ENCODE data around the gene MYH11. TPM values are rescaled to one million over a fixed set of nuclear protein-coding genes. Genes with fewer than 3 reads are reported as not detected.

The MYH11 gene
- total and polyA plus RNA-seq, 2 of the 13 experiments (the other 11 are each of a cell fraction or from before 2014, with no cell fraction given), result not detected

DNA sequence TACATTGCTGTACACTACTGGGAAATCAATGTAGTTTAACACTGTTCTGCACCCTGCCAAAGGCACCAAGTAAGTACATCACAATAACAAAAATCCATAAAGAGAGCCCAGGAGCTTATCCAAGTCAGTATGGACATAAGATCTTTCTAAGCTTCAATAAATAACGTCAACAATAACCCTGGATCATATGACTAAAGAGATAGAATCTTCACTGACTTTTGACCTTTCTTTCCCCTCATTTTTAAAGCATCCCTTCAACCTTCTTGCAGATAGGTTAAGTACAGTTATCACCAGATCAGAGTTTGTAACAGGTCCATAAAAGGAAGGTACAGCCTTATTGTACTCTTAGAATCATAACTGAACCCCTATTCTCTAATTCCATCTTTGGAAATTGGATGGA is 29.2 kb upstream of the MYH11 start:
- Histone ChIP-seq H4K20me1 (ENCODE audit: insufficient read depth, low read length) (no peaks in the 10 kb centered on the region), H3K4me3 (replicated peaks in 1 of 3; ENCODE audit: insufficient read depth in 1 of 3, low read depth in 2 of 3, low read length in 3 of 3) (no peak overlapping the region), H2AFZ (ENCODE audit: low read length) (no peak overlapping the region), H3K79me2 (ENCODE audit: insufficient read depth, low read length) (peaks cover 44% of the 10 kb centered on the region), H3K27ac (ENCODE audit: extremely low read length, insufficient read depth, low read length) (no peak overlapping the region), H3K27me3 (ENCODE audit: control insufficient read depth in 1 of 2, insufficient read depth in 2 of 2, low read length in 2 of 2) (peaks cover 0 to 4% of the 10 kb centered on the region in 2 experiments; a peak in 1 of 5 replicates), H3K9ac (ENCODE audit: insufficient read depth, low read depth, low read length) (0 out of 2 replicates have a peak overlapping the region, but pooled peaks have one; percentile 1), H3K9me3 (ENCODE audit: low read length) (no peaks in the 10 kb centered on the region), H3K4me2 (ENCODE audit: low read depth, low read length) (peak overlapping the region; percentile 8; the same call in 1 of the 2 replicates), H3K36me3 (replicated peaks in 1 of 2; ENCODE audit: control insufficient read depth in 1 of 2, insufficient read depth in 2 of 2, low read length in 2 of 2) (peaks cover 8 to 29% of the 10 kb centered on the region in 2 experiments), H3K4me1 (ENCODE audit: insufficient read depth, low read length) (peaks cover 37% of the 10 kb centered on the region)
- WGBS (ENCODE audit: low lambda C conversion rate), result 80% methylated on average over 1 of the region's 1 CpG
- no peak for DNase-seq (ENCODE audit: low spot score)
- no peak for ATAC-seq
- POLR2A ChIA-PET, result interaction anchor here (1.3 to 3.7 kb wide), 2 partner anchors 12 to 70 kb away, joined by 3 to 72 read pairs; no protein-coding TSS in a partner anchor
- in situ Hi-C loops (cut with HindIII; ENCODE audit: extremely low pct_ligation_motif_present, low pct_unique_long_range_greater_than_20kb) (no loop called here), intact Hi-C loops (cut with micrococcal nuclease; ENCODE audit: unreplicated experiment) (loop anchor here (5.0 kb wide), 1 partner anchor 41 kb away; no protein-coding TSS in a partner anchor)
- BruUV-seq (replicated peaks), result no TSS peak
- no peak for TF ChIP-seq ZNF574 (CRISPR knock-in tag; IDR thresholded peaks at IDR 0.05)
- no peak for FAIRE-seq
- CTCF ChIA-PET (ENCODE audit: low intra/inter-chr PET ratio, low total read pairs), result no interaction called here

GRCh38 chr16:15885560-15886001 is 28.8 kb upstream of the MYH11 start:
- H3K27me3 ChIP-seq (ENCODE audit: control insufficient read depth in 1 of 2, insufficient read depth in 2 of 2, low read length in 2 of 2), result peaks cover 0 to 4% of the 10 kb centered on the region in 2 experiments; a peak in 1 of 5 replicates
- BruUV-seq (replicated peaks), result no TSS peak
- CTCF ChIA-PET (ENCODE audit: low intra/inter-chr PET ratio, low total read pairs), result no interaction called here
- in situ Hi-C loops (cut with HindIII; ENCODE audit: extremely low pct_ligation_motif_present, low pct_unique_long_range_greater_than_20kb), result no loop called here
- H3K9ac ChIP-seq (ENCODE audit: insufficient read depth, low read depth, low read length), result no peak overlapping the region
- peaks cover 34% of the 10 kb centered on the region for H3K4me1 ChIP-seq (ENCODE audit: insufficient read depth, low read length)
- intact Hi-C loops (cut with micrococcal nuclease; ENCODE audit: unreplicated experiment), result loop anchor here (5.0 kb wide), 1 partner anchor 42 kb away; no protein-coding TSS in a partner anchor
- H3K79me2 ChIP-seq (ENCODE audit: insufficient read depth, low read length), result peaks cover 45% of the 10 kb centered on the region
- DNase-seq (ENCODE audit: low spot score) (no peak), FAIRE-seq (no peak), ATAC-seq (no peak)
- no peak overlapping the region for H2AFZ ChIP-seq (ENCODE audit: low read length)
- H3K27ac ChIP-seq (ENCODE audit: extremely low read length, insufficient read depth, low read length), result no peak overlapping the region
- no peaks in the 10 kb centered on the region for H4K20me1 ChIP-seq (ENCODE audit: insufficient read depth, low read length)
- 99% methylated on average over 5 of the region's 5 CpGs for WGBS (ENCODE audit: low lambda C conversion rate)
- POLR2A ChIA-PET, result interaction anchor here (1.3 to 3.7 kb wide), 2 partner anchors 13 to 71 kb away, joined by 3 to 72 read pairs; no protein-coding TSS in a partner anchor
- H3K9me3 ChIP-seq (ENCODE audit: low read length), result no peaks in the 10 kb centered on the region
- peaks cover 8 to 33% of the 10 kb centered on the region in 2 experiments for H3K36me3 ChIP-seq (replicated peaks in 1 of 2; ENCODE audit: control insufficient read depth in 1 of 2, insufficient read depth in 2 of 2, low read length in 2 of 2)
- H3K4me2 ChIP-seq (ENCODE audit: low read depth, low read length), result peak overlapping the region; percentile 8; the same call in 1 of the 2 replicates
- no peak overlapping the region for H3K4me3 ChIP-seq (replicated peaks in 1 of 3; ENCODE audit: insufficient read depth in 1 of 3, low read depth in 2 of 3, low read length in 3 of 3)
- TF ChIP-seq RBFOX2 (IDR thresholded peaks at IDR 0.05; ENCODE audit: low read depth, low read length), result 0 out of 2 replicates have a peak, but pooled peaks have one; percentile 22
- TF ChIP-seq NFE2 (CRISPR knock-in tag; IDR thresholded peaks at IDR 0.05), result peak; percentile 52; the same call in 1 of the 2 replicates
- no peak for TF ChIP-seq NRL (CRISPR knock-in tag; IDR thresholded peaks at IDR 0.05; ENCODE audit: borderline replicate concordance)
- TF ChIP-seq NFE2L2 (IDR thresholded peaks at IDR 0.05; ENCODE audit: low read length), result peak; percentile 63
- TF ChIP-seq, protein P1, sequence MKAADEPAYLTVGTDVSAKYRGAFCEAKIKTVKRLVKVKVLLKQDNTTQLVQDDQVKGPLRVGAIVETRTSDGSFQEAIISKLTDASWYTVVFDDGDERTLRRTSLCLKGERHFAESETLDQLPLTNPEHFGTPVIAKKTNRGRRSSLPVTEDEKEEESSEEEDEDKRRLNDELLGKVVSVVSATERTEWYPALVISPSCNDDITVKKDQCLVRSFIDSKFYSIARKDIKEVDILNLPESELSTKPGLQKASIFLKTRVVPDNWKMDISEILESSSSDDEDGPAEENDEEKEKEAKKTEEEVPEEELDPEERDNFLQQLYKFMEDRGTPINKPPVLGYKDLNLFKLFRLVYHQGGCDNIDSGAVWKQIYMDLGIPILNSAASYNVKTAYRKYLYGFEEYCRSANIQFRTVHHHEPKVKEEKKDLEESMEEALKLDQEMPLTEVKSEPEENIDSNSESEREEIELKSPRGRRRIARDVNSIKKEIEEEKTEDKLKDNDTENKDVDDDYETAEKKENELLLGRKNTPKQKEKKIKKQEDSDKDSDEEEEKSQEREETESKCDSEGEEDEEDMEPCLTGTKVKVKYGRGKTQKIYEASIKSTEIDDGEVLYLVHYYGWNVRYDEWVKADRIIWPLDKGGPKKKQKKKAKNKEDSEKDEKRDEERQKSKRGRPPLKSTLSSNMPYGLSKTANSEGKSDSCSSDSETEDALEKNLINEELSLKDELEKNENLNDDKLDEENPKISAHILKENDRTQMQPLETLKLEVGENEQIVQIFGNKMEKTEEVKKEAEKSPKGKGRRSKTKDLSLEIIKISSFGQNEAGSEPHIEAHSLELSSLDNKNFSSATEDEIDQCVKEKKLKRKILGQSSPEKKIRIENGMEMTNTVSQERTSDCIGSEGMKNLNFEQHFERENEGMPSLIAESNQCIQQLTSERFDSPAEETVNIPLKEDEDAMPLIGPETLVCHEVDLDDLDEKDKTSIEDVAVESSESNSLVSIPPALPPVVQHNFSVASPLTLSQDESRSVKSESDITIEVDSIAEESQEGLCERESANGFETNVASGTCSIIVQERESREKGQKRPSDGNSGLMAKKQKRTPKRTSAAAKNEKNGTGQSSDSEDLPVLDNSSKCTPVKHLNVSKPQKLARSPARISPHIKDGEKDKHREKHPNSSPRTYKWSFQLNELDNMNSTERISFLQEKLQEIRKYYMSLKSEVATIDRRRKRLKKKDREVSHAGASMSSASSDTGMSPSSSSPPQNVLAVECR (CRISPR knock-in tag; IDR thresholded peaks at IDR 0.05; ENCODE audit: borderline replicate concordance), result no peak
- TF ChIP-seq TRIM24 (CRISPR knock-in tag; IDR thresholded peaks at IDR 0.05), result no peak
- TF ChIP-seq ZFP37 (CRISPR knock-in tag; IDR thresholded peaks at IDR 0.05; ENCODE audit: borderline replicate concordance), result no peak

Measured in HepG2 (cell line).